NCI-H774 (cell line): ENCODE results near the gene STUM.

Source experiments
- DNase-seq: peaks from one replicate; lab custom pipeline; 2025; lab: John Stamatoyannopoulos, UW

Gene STUM

GRCh38 chr1:226654046-226654667, 105.6 kb downstream of the STUM start:
- DNase-seq: no peak

DNA sequence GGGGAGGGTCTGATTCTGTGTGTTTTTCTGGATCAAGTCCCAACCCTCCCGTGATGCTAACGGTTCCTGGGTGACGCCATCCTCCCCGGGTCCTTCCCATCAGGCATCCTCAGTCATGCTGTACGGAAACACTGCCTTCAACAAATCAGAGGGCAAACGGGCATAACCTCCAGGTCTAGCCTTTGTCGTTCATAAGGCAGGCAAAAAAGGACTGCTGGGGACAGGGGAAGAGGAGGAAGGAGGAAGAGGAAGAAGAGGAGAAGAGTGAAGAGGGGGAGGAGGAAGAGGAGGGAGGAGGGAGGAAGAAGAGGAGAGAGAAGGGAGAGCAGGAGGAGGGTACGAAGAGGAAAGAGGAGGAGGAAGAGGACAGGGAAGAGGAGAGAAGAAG, 106.1 kb downstream of the STUM start:
- no peak for DNase-seq

DNA sequence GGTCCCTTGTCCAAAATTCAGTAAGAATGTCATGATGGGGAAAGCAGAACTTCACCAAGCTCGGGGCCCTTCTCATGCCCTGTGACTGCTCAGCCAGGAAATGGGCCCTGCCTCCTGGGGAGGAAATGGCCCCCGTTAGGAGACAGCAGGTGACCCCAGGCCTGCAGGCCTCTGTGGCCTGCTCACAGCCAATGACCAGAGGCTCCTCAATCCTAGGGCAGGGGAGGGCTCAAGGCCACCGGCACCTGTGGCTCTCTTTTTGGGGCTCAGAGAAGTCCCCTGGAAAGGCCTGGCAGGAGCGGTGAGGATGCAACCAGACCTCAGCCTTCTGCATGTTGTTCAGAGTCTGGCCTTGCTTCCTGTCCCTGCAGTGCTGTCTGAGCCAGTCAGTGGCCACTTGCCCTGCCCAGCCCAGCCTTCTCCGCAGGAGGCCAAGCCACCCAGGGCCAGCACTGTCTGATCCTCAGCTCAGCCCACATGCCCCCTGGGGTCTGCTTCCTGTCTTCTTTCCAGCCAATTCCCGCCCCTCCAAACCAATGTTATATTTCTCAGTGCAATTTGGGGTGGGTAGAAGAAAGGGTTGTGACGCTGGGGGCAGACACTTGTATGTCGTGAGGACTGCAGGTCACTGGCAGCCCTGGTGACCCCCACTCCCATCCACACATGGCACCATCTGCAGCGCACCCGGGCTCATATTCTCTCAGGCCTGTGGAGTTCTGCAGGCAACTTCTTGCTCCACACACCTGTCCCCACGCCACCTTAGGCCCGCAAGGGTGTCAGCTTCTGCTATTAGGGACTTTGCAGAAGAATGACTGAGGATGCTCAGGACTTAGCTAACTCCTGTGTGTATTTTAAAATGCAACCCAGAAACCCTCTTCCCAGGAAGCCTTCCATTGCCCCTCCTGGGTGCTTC, 106.9 kb downstream of the STUM start:
- no peak for DNase-seq

DNA sequence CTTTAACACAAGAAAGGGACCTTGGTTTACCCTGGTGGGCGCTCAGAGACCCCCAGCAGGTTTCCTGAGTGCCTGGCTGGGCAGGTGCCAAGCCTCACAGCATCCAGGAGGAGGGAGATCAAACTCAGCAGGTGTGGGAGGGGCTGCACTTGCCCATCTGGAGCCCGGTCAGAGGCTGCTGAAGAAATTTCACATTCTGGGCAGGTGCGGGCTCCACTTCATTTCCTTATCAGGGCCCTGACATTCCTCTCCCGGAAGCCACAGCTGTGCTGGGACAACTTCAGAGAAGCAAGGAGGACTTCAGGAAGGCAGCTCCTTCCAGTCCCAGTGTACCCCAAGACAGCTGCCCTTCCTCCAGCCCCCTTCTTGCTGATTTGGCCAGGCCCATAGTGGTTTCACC, 107.6 kb downstream of the STUM start:
- DNase-seq: peak; percentile 25

- DNase-seq: peak; percentile 81
Measured at GRCh38 chr1:226656601-226657277, 108.2 kb downstream of the STUM start.

- peak; percentile 36 for DNase-seq
Measured at GRCh38 chr1:226657895-226658545, 109.5 kb downstream of the STUM start.

DNA sequence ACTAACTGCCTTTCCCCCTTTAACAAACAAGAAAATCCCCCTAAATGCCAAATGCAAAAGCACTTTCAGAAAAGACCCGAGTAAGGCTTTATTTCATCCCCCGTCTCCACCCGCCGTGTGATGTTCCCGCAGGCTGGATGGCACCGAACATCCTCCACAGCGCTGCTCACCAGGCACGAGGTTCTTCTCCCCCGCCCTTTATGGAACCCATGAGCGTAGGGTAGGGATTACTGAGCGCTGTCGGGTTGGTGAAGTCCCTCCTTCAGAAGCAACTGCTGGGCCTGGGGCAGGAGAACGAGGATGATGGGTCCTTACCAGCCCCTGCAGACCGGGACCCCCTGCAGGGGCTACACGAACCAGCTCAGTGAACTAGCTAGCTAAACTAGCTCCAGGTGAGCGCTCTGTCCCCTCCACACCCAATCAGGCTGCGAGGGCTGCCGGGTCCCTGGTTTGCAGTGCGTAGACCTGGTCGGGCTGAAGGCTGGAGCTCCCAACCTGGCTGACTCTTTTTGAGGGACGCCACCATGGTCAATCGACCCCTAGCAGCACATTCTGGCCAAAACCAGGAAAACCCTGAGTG, 110.1 kb downstream of the STUM start:
- DNase-seq: no peak
